Breast epithelium (tissue), 3 donors: ENCODE results near the gene MBLAC2.

Source experiments
- CTCF ChIP-seq, 3 donors: fragments of 450-650 bp; IDR thresholded peaks; one replicate each; pipeline ENCODE4 v1.5.1; 2016 to 2017; ENCODE audit warnings: antibody characterized with exemption in 3 of 3, mild to moderate bottlenecking in 3 of 3, moderate library complexity in 3 of 3
- POLR2A ChIP-seq: fragments of 450-650 bp; IDR thresholded peaks from one replicate; pipeline ENCODE4 v1.6.1; 2016; ENCODE audit warnings: antibody characterized with exemption, mild to moderate bottlenecking, moderate library complexity

GRCh38 chr5:90421136-90421535 is 53.4 kb downstream of the MBLAC2 start:
- TF ChIP-seq CTCF (IDR thresholded peaks at IDR 0.05) (no peak), POLR2A (no peak)
